Measurements from ENCODE around the gene OR8G5.

- TF ChIP-seq, protein P1, sequence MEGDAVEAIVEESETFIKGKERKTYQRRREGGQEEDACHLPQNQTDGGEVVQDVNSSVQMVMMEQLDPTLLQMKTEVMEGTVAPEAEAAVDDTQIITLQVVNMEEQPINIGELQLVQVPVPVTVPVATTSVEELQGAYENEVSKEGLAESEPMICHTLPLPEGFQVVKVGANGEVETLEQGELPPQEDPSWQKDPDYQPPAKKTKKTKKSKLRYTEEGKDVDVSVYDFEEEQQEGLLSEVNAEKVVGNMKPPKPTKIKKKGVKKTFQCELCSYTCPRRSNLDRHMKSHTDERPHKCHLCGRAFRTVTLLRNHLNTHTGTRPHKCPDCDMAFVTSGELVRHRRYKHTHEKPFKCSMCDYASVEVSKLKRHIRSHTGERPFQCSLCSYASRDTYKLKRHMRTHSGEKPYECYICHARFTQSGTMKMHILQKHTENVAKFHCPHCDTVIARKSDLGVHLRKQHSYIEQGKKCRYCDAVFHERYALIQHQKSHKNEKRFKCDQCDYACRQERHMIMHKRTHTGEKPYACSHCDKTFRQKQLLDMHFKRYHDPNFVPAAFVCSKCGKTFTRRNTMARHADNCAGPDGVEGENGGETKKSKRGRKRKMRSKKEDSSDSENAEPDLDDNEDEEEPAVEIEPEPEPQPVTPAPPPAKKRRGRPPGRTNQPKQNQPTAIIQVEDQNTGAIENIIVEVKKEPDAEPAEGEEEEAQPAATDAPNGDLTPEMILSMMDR (IDR thresholded peaks at IDR 0.05): no peak
- no peak for TF ChIP-seq EZH2 (IDR thresholded peaks at IDR 0.05; ENCODE audit: borderline replicate concordance, insufficient read depth, low read depth, low read length, poor library complexity, severe bottlenecking)
Observed at GRCh38 chr11:124302347-124303125, 46.4 kb downstream of the OR8G5 start.

All from B cell (primary cell).